ENCODE results near the gene AGO4. TPM values are rescaled to one million over a fixed set of nuclear protein-coding genes. Genes with fewer than 3 reads are reported as not detected.

The AGO4 gene
- total RNA-seq, 1 donor from 2014 or later: 20.8 TPM

- H3K27me3 Mint-ChIP-seq (ENCODE audit: unreplicated experiment): peaks cover 12% of the 10 kb centered on the region
These were observed 74.7 kb downstream of the AGO4 start for GRCh38 chr1:35882586-35882944.

GRCh38 chr1:35882945-35883634 is 75.3 kb downstream of the AGO4 start, which contains the start of gene AGO1:
Gene AGO1 (plus strand): TSS chr1:35883209. CDS start chr1:35883422, 213 bp downstream.
- DNase-seq: peak; percentile 99
- peak within 1 kb of the TSS; percentile 96 for H3K27ac Mint-ChIP-seq (ENCODE audit: unreplicated experiment)
- peaks cover 14% of the 10 kb centered on the region for H3K27me3 Mint-ChIP-seq (ENCODE audit: unreplicated experiment)
- H3K9me3 Mint-ChIP-seq (ENCODE audit: unreplicated experiment): peaks cover 8% of the 10 kb centered on the region
- peak; percentile 97 for TF ChIP-seq CTCF (IDR thresholded peaks at IDR 0.05; ENCODE audit: partially characterized antibody, unreplicated experiment)
- peak within 1 kb of the TSS; percentile 94 for H3K4me3 Mint-ChIP-seq (ENCODE audit: unreplicated experiment)
- H3K4me1 Mint-ChIP-seq (ENCODE audit: low read depth, unreplicated experiment): peaks cover 33% of the 10 kb centered on the region
- no peaks in the 10 kb centered on the region for H3K36me3 Mint-ChIP-seq (ENCODE audit: unreplicated experiment)

More at GRCh38 chr1:35882586-35882944, 74.7 kb downstream of the AGO4 start:
- H3K27ac Mint-ChIP-seq (ENCODE audit: unreplicated experiment): peak overlapping the region; percentile 67
- H3K4me3 Mint-ChIP-seq (ENCODE audit: unreplicated experiment): peak overlapping the region; percentile 63
- H3K36me3 Mint-ChIP-seq (ENCODE audit: unreplicated experiment): no peaks in the 10 kb centered on the region
- TF ChIP-seq CTCF (IDR thresholded peaks at IDR 0.05; ENCODE audit: partially characterized antibody, unreplicated experiment): no peak
- peaks cover 7% of the 10 kb centered on the region for H3K9me3 Mint-ChIP-seq (ENCODE audit: unreplicated experiment)
- H3K4me1 Mint-ChIP-seq (ENCODE audit: low read depth, unreplicated experiment): peaks cover 29% of the 10 kb centered on the region
- no peak for DNase-seq

GRCh38 chr1:35883635-35884101 is 75.9 kb downstream of the AGO4 start:
- Mint-ChIP-seq H3K27ac (ENCODE audit: unreplicated experiment) (peak overlapping the region; percentile 96), H3K9me3 (ENCODE audit: unreplicated experiment) (peaks cover 8% of the 10 kb centered on the region), H3K4me3 (ENCODE audit: unreplicated experiment) (peak overlapping the region; percentile 94), H3K27me3 (ENCODE audit: unreplicated experiment) (peaks cover 14% of the 10 kb centered on the region), H3K4me1 (ENCODE audit: low read depth, unreplicated experiment) (peaks cover 37% of the 10 kb centered on the region), H3K36me3 (ENCODE audit: unreplicated experiment) (no peaks in the 10 kb centered on the region)
- peak; percentile 78 for DNase-seq
- no peak for TF ChIP-seq CTCF (IDR thresholded peaks at IDR 0.05; ENCODE audit: partially characterized antibody, unreplicated experiment)

GRCh38 chr1:35884934-35885333 is 77.1 kb downstream of the AGO4 start:
- H3K27ac Mint-ChIP-seq (ENCODE audit: unreplicated experiment): peak overlapping the region; percentile 81
- TF ChIP-seq CTCF (IDR thresholded peaks at IDR 0.05; ENCODE audit: partially characterized antibody, unreplicated experiment): no peak
- H3K4me1 Mint-ChIP-seq (ENCODE audit: low read depth, unreplicated experiment): peaks cover 39% of the 10 kb centered on the region
- no peaks in the 10 kb centered on the region for H3K36me3 Mint-ChIP-seq (ENCODE audit: unreplicated experiment)
- H3K4me3 Mint-ChIP-seq (ENCODE audit: unreplicated experiment): peak overlapping the region; percentile 80
- DNase-seq: no peak
- H3K27me3 Mint-ChIP-seq (ENCODE audit: unreplicated experiment): peaks cover 14% of the 10 kb centered on the region
- H3K9me3 Mint-ChIP-seq (ENCODE audit: unreplicated experiment): peaks cover 8% of the 10 kb centered on the region

- H3K4me1 Mint-ChIP-seq (ENCODE audit: low read depth, unreplicated experiment): peaks cover 39% of the 10 kb centered on the region
These were observed 78.2 kb downstream of the AGO4 start for GRCh38 chr1:35885961-35886558.

More at GRCh38 chr1:35885961-35886558, 78.2 kb downstream of the AGO4 start:
- Mint-ChIP-seq H3K36me3 (ENCODE audit: unreplicated experiment) (peaks cover 2% of the 10 kb centered on the region), H3K4me3 (ENCODE audit: unreplicated experiment) (peak overlapping the region; percentile 80), H3K27me3 (ENCODE audit: unreplicated experiment) (peaks cover 14% of the 10 kb centered on the region), H3K27ac (ENCODE audit: unreplicated experiment) (peak overlapping the region; percentile 84), H3K9me3 (ENCODE audit: unreplicated experiment) (peaks cover 8% of the 10 kb centered on the region)
- peak; percentile 72 for DNase-seq
- no peak for TF ChIP-seq CTCF (IDR thresholded peaks at IDR 0.05; ENCODE audit: partially characterized antibody, unreplicated experiment)
